C4-2B (cell line): ENCODE measurements around the gene HPCAL1.

Source experiments
- H3K27ac ChIP-seq: fragments of 450-650 bp; 2 replicates; pipeline ENCODE4 v1.5.1; 2017
- CTCF ChIP-seq: fragments of 450-650 bp; conservative IDR thresholded peaks from 2 replicates; pipeline ENCODE4 v1.5.1; 2017; ENCODE audit warnings: mild to moderate bottlenecking
- ZFX ChIP-seq: fragments of 450-650 bp; IDR thresholded peaks from 2 replicates; pipeline ENCODE4 v1.6.1; 2017

Gene HPCAL1

DNA sequence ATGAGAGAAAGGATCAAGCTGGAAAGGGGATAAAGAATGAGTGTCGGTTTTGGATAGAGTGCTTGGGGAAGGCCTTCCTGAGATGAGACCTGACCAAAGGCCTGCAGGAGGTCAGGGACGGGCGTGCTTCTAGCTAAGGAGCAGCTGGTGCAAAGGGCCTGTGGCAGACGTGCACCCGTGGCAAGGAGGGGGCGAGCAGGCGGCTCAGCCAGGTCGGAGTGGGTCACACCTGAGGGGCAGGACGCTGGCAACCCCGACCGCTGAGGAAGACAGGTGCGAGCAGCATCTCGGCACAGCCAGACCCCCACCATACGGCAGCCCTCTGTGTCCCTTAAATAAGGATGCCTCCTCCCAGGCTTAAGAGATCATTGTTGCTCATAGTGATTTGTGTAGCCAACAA lies 97.3 kb downstream of the HPCAL1 start:
- H3K27ac ChIP-seq = no peak overlapping the region

DNA sequence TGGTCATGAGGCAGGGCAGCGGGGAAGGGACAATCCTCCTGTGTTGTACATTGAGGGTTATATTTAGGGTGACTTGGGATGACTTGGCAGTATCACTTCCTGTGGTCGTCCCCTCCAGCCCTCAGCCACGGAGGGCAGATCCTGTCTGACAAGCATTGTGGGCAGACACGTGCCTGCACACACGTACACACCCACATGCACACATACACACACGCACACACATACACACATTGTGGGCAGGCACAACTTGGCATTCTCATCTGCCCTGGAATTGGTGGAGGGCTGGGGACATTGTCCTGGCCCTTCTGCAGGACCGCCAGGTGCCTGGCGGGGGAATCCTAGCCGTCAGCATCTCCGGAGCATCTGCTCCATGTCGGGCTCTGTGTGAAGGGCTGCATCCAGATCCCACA lies 97.9 kb downstream of the HPCAL1 start:
- TF ChIP-seq ZFX (no peak), CTCF (no peak)
- H3K27ac ChIP-seq = no peak overlapping the region

More for the DNA sequence above, 97.3 kb downstream of the HPCAL1 start:
- TF ChIP-seq ZFX (no peak), CTCF (no peak)

- H3K27ac ChIP-seq = no peak overlapping the region
- TF ChIP-seq CTCF (no peak), ZFX (no peak)
These were observed 98.6 kb downstream of the HPCAL1 start for GRCh38 chr2:10400978-10401951.

- TF ChIP-seq ZFX (no peak), CTCF (no peak)
- no peak overlapping the region for H3K27ac ChIP-seq
These were observed 99.4 kb downstream of the HPCAL1 start for GRCh38 chr2:10402062-10402585.

DNA sequence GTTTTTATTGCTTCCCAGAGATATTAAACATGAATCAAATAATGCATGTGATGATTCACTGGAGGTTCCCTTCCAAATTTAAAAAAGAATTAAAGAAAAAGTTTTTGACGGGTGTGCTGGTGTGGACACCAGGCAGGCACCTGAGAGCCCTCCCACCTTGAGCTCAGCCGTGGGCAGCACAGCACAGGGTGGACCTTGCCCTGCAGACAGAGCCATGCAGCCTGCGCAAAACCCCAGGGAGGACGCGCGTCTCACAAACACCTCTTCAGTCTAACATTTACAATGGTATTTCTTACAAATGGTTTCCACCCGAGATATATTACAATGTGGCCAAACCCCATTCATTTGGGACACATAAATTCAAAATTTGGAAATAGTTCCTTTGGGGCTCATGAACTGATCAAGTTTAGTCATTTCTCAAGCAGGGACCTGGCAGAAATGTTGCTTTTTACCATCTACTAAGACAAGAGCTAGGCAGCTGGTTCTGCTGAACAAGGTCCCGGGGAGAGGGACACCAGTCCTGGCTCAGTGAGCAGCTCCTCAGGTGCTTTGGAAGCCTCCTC lies 100.0 kb downstream of the HPCAL1 start:
- H3K27ac ChIP-seq = no peak overlapping the region
- no peak for TF ChIP-seq CTCF
- no peak for TF ChIP-seq ZFX

- no peak for TF ChIP-seq ZFX
- no peak for TF ChIP-seq CTCF
- peak overlapping the region; percentile 31 for H3K27ac ChIP-seq
These were observed 101.8 kb downstream of the HPCAL1 start for GRCh38 chr2:10404324-10405143.
